ENCODE results near the gene POLR2L. TPM values are rescaled to one million over a fixed set of nuclear protein-coding genes. Genes with fewer than 3 reads are reported as not detected.

The POLR2L gene
- total RNA-seq, 6 experiments from 2014 or later: 439 to 504 (median 478) TPM

GRCh38 chr11:801097-801780 is 41.1 kb downstream of the POLR2L start:
- H3K4me1 Mint-ChIP-seq (ENCODE audit: low read depth): peaks cover 15% of the 10 kb centered on the region
- TF ChIP-seq CTCF (IDR thresholded peaks at IDR 0.05): no peak
- no peak overlapping the region for H3K27ac Mint-ChIP-seq
- no peaks in the 10 kb centered on the region for H3K36me3 Mint-ChIP-seq (ENCODE audit: low read depth)
- no peaks in the 10 kb centered on the region for H3K9me3 Mint-ChIP-seq
- H3K27me3 Mint-ChIP-seq (ENCODE audit: insufficient read depth): peaks cover 2% of the 10 kb centered on the region; the same call in 1 of the 2 replicates
- no peak for DNase-seq
- H3K4me3 Mint-ChIP-seq: no peak overlapping the region

GRCh38 chr11:800473-800872 is 41.9 kb downstream of the POLR2L start:
- TF ChIP-seq CTCF (IDR thresholded peaks at IDR 0.05): no peak
- H3K4me1 Mint-ChIP-seq (ENCODE audit: low read depth): peaks cover 18% of the 10 kb centered on the region
- H3K27ac Mint-ChIP-seq: no peak overlapping the region
- H3K27me3 Mint-ChIP-seq (ENCODE audit: insufficient read depth): peaks cover 4% of the 10 kb centered on the region; the same call in 1 of the 2 replicates
- no peak overlapping the region for H3K4me3 Mint-ChIP-seq
- no peak for DNase-seq
- no peaks in the 10 kb centered on the region for H3K36me3 Mint-ChIP-seq (ENCODE audit: low read depth)
- H3K9me3 Mint-ChIP-seq: no peaks in the 10 kb centered on the region

GRCh38 chr11:799641-800316 is 42.5 kb downstream of the POLR2L start:
- TF ChIP-seq CTCF (IDR thresholded peaks at IDR 0.05): no peak
- Mint-ChIP-seq H3K4me1 (ENCODE audit: low read depth) (peaks cover 18% of the 10 kb centered on the region), H3K27ac (no peak overlapping the region), H3K4me3 (no peak overlapping the region), H3K36me3 (ENCODE audit: low read depth) (no peaks in the 10 kb centered on the region), H3K9me3 (no peaks in the 10 kb centered on the region), H3K27me3 (ENCODE audit: insufficient read depth) (peaks cover 4% of the 10 kb centered on the region; the same call in 1 of the 2 replicates)
- no peak for DNase-seq

- H3K4me3 Mint-ChIP-seq: peak within 1 kb of the TSS; percentile 91
- H3K27ac Mint-ChIP-seq: peak within 1 kb of the TSS; percentile 89
- DNase-seq: peak; percentile 63
- peak; percentile 85 for TF ChIP-seq CTCF (IDR thresholded peaks at IDR 0.05)
- H3K36me3 Mint-ChIP-seq (ENCODE audit: low read depth): no peaks in the 10 kb centered on the region
- H3K9me3 Mint-ChIP-seq: no peaks in the 10 kb centered on the region
- H3K4me1 Mint-ChIP-seq (ENCODE audit: low read depth): peaks cover 12% of the 10 kb centered on the region
- H3K27me3 Mint-ChIP-seq (ENCODE audit: insufficient read depth): peaks cover 4% of the 10 kb centered on the region; the same call in 1 of the 2 replicates
Observed at GRCh38 chr11:798093-798713, 44.1 kb downstream of the POLR2L start, which contains the start of gene SLC25A22. SLC25A22 (minus strand) TSS chr11:798281; CDS start chr11:795006, 3,275 bp downstream.

GRCh38 chr11:797296-798092 is 44.8 kb downstream of the POLR2L start:
- Mint-ChIP-seq H3K4me3 (peak overlapping the region; percentile 91), H3K4me1 (ENCODE audit: low read depth) (peaks cover 12% of the 10 kb centered on the region), H3K9me3 (no peaks in the 10 kb centered on the region), H3K27me3 (ENCODE audit: insufficient read depth) (peaks cover 4% of the 10 kb centered on the region; the same call in 1 of the 2 replicates), H3K27ac (peak overlapping the region; percentile 89), H3K36me3 (ENCODE audit: low read depth) (no peaks in the 10 kb centered on the region)
- TF ChIP-seq CTCF (IDR thresholded peaks at IDR 0.05): no peak
- DNase-seq: peak; percentile 79

Data from HFFc6 (cell line).